NCI-H146 treated with DMSO at 0.1 percent for 48 hours (cell line): ENCODE results near the gene B4GALNT1.
A peak's percentile ranks its signal among the peaks of the same experiment; 100 is the strongest.
"Not testable (repeated sequence)": the region's sequence is repeated elsewhere in the genome, so short reads cannot be mapped to it uniquely, and the experiment has no call there.

Experiments used
- DNase-seq: peaks from one replicate; lab custom pipeline; 2025; ENCODE audit not compliant: unreplicated experiment; lab: John Stamatoyannopoulos, UW

B4GALNT1 gene

DNA sequence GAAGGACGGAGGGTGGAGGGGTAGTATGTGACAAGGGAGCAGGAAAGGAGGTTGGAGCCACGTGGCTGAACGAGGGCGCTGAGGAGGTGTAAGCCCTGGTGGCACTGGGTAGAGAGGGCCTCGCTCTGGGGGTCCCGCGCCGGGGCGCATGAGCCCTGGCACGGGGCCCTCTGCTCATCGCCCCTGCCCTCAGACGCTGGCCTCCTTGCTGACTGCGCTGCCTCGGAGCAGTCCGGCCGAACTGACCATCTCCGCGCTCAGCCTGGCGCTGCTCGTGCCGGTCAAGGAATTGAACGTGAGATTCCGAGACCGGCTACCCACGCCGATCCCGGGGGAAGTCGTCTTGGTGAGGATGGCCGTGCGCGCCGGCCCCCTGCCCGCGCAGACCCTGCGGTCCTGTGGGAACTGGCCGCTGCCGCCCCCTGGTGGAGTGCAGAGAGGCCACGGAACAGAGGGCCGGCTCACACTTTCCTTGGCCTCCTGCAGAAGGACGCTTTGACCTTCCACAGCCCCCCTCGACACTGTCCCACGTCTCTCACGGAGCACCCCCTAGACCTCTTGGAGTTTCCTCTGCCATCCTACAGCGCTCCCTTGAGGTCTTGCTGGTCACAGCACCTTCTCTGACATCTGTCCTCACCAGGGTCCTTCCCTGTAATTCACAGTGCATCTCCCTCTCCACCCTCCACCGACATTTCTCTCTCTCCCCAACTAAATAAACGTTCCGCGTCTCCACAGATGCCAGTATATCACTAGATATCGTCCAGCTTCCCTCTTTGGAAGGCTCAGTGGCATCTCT, 11.3 kb downstream of the B4GALNT1 start:
- DNase-seq, result peak; percentile 8

DNA sequence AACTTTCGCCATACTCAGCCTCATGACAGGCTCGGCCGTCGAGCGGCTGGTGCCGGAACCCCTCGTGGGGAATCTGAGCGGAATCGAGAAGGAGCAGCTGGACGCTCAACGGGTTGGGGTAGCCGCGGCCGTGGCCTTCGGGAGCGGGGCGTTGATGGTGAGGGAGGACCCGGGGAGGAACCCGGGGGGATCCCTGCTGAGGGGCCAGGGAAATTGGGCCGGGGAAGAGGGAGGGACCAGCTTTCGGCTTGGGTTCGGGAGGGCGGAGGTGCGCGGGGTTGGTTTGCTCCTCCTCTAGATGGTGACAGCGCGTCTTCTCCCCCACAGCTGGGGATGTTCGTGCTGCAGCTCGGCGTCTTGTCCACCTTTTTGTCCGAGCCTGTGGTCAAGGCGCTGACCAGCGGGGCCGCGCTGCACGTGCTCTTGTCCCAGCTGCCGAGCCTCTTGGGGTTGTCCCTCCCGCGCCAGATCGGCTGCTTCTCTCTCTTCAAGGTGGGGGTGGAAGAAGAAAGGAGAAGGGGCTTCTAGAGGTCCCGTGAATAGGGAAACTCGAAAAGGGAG, 12.0 kb downstream of the B4GALNT1 start:
- DNase-seq, result no peak

- DNase-seq, result no peak
Measured at GRCh38 chr12:57620245-57620935, 12.6 kb downstream of the B4GALNT1 start.

- DNase-seq, result no peak
Measured at GRCh38 chr12:57619434-57620244, 13.4 kb downstream of the B4GALNT1 start.

DNA sequence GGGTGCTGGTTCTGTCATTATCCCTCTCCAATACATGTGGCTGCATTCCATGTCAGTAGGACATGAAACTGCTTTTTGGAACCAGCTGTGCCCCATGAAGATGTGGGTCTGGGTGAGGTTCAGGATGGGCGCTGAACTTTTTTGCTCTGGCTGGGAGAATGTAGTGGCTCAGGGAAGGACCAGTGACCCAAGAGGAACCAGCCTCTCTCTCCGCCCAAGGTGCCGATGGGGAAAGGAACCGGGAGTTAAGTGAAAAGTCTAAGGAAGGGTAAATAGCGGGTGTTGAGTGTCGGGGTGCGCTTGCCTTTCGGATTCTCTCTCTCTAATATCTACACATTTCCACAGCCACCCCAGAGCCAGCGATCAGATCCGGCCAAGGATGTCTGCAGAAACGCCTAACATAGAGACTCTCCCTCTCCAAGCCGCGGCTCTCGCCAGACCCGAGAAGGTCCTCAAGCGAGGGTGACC, 14.0 kb downstream of the B4GALNT1 start:
- no peak for DNase-seq

DNA sequence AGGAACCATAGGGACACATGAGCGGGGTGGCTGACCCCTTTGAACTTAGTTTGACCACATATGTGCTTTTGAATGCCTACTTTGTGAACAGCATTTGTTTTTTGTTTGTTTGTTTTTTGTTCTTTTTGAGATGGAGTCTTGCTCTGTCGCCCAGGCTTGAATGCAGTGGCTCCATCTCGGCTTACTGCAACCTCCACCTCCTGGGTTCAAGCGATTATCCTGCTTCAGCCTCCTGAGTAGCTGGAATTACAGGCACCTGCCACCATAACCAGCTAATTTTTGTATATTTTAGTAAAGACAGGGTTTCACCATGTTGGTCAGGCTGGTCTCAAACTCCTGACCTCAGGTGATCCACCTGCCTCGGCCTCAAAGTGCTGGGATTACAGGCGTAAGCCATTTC, 14.6 kb downstream of the B4GALNT1 start:
- not testable (repeated sequence) for DNase-seq

DNA sequence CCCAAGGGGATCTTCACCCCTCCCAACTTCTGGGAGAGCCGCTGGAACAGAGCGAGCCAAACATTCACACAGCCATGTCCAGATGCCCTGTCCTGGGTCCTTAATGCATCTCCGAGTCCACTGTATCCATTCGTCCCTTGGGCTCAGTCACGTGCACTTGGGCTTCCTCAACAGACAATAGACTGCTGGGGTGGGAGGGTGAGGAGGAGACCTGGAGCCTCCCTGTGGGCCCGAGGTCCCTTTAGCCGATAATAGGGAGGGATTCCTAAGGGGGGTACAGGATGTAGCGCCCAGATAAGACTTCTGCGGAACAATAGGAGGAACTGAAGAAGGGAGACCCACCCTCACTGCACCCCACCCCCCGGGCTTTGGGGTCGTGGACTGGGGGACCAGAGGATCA, 15.1 kb downstream of the B4GALNT1 start:
- DNase-seq, result no peak

DNA sequence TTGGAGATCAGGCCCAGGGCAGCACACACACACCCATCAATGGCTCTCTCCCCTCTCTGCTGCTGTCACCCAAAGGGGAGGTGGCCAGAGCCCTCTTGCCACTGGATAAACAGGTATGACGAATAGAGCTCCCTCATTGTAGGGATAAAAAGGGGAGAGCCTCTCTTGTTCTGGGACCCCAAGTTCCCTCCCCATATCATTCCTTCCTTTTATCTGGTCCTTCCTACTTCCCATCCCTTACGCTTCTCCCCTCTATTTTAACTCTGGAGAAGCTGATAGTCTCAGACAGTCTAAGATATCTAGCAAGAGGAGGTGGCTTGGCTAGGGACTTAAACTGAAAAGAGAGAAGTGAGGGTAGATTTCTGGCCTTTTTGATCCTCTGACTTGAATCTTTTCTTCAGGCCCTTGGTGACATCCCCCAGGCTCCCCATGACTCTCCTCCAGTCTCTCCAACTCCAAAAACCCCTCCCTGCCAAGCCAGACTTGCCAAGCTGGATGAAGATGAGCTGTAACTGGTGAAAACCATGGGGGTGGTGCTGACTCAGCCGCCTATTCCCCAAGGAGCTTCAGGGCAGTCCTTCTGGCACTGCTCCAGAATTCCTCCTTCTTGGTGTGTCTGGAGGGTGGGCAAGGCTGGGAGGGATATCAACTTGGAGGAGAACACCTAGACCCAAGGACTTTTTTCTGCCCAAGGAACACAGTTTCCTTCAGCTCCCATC, 16.5 kb downstream of the B4GALNT1 start:
- no peak for DNase-seq

DNA sequence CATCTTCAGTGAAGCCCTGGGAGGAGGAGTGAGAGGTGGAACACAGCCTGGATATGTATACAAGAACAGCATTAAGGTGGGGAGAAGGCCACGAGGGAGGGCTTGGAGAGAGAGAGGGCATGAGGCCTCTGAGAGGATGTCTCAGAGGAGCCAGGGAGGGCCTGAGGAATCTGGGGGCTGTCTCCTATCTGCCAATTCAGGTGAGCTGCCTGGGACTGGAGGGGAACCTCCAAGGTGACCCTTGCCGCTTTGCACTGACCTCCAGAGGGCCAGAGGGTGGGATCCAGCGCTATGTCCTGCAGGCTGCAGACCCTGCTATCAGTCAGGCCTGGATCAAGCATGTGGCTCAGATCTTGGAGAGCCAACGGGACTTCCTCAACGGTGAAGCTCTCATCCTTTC, 17.4 kb downstream of the B4GALNT1 start:
- DNase-seq, result no peak

DNA sequence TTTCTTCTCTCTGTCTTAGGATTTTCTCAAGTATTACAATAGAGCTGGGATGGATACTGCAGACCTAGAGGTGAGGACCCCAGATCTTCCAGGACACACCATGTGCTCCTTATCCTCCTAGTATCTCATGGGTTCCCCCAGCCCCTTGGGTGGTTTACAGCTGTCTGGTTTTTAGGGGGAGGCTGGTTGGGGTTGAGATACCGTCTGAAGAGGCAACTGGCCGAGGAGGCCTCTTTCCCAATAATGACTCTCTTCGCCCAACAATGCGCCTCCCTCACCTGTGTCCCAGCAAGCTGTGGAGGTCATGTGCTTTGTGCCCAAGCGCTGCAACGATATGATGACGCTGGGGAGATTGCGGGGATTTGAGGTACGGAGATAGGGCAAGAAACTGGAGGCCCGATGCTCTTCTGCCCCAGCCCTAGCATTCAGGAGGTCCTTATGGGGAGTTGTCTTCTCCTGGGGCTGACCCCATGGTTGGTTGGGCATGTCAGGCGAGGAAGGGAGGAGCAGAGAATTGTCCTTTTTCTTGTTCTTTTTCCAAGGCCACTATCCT, 18.0 kb downstream of the B4GALNT1 start:
- no peak for DNase-seq

- DNase-seq, result no peak
Measured at GRCh38 chr12:57614178-57614947, 18.6 kb downstream of the B4GALNT1 start.

GRCh38 chr12:57613427-57614109, 19.4 kb downstream of the B4GALNT1 start:
- DNase-seq, result no peak

- no peak for DNase-seq
Measured at GRCh38 chr12:57612711-57613426, 20.1 kb downstream of the B4GALNT1 start.

DNA sequence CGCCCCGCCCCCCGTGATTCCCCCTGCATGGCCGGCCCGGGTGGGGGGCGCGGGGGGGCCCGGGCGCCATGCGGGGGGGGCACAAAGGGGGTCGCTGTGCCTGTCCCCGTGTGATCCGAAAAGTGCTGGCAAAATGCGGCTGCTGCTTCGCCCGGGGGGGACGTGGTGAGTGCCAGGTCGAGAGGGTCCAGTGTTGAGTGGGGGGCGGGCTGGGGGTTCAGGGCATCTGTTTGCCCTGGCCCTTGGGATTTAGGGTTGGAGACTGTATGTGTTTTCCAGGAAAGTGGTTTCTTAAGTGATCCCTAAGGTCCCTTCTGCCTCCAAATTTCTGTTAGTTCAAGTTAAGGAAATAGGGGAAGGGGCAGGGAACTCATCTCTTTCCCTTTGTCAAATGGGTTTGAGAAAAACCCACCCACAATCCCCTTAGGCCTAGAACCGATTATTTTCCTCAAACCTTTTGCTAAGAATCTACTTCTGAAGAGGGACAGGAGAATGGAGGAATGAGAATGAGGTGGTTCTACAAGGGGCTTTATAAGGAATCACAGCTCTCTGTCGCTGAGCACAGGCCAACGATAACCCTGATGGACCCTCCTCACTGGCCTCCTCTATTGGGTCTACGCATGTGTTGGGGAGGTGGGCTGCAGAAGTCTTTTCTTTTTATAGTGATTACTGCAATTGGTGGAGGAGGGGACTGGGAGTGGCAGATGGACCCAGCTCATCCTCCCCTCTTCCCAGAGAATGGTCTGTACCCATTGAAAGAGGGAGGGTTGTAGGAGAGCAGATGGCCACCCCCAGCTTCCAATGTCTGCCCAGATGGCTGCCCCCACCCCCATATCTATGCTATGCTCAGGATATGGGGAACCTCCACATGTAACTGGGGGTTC, 20.9 kb downstream of the B4GALNT1 start:
- no peak for DNase-seq

DNA sequence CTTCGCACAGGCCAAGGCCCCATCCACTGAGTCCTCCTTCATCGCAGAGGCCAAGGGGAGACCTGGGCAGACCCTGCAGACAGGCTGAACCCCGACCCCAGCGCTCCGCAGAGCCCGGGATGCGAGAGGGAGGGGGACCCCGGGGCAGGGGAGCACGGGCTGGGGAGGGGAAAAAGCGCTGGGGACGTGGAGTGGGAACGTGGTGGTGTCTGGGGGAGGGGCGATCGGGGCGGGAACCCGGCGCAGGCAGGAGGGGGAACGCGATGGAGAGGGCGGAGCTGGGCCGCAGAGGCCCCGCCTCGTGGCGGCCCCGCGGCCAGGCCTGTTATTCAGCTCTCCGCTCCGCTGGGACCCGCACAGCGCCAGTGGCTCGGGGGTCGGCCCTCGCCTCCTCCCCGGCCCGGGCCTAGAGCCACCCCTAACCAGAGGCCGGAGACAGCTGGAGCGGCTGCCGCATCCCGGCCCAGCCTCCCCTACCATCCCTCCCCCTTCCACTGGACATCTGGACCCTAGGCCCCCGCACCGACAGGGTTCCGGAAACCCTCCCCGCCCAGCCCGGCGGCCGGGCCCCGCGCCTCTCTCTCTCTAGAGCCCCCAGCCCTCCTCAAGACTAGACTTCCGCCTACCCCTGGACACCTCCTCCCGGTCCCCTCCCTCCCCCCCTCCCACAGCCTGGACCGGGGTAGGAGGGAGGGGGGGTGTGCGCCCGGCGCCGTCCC, 21.7 kb downstream of the B4GALNT1 start, which contains the start of gene ARHGEF25:
Gene ARHGEF25, plus strand, starts transcription at position 328 of the 719 bp plus-strand sequence. CDS start 460 bp downstream, outside the sequence.
- peak; percentile 60 for DNase-seq

DNA sequence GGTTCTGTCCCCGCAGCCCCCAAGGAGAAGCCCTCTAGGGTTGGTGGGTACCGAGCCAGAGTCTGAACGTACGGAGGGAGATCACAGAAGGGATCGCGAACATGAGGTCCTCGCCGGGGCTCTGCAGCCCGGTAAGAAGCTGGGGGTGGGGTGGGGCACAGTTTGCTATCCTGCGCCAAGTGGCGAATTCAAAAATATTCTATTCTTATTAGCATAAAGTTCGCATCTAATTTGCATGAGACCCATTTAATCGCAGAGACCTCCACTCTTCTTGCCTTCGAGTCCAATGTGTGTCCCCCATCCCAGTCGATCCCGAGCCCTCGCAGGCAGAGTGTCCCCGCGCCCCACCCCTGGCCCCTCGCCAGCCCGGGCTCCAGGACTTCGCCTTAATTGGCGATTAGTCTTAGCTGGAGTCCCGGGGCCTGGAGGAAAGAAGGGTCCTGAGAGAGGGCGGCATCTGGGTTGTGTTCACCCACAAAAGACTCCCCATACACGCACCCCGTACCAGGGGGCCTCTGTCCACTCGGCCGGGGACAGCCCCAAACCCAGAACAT, 22.4 kb downstream of the B4GALNT1 start:
- no peak for DNase-seq
